Prostate gland (tissue), 2 donors: ENCODE results near the gene L2HGDH.

ENCODE experiments used
- CTCF ChIP-seq, 4 experiments: fragments of 200-600 bp in 2 of 4; fragments of 450-650 bp in 2 of 4; sonication (generic) in 2 of 4; IDR thresholded peaks; 1 replicate in 3 of 4; 2 replicates in 1 of 4; pipeline ENCODE4 v1.5.1; 2016 to 2019; ENCODE audit warnings: antibody characterized with exemption in 4 of 4, mild to moderate bottlenecking in 2 of 4, moderate library complexity in 2 of 4
- POLR2A ChIP-seq: fragments of 450-650 bp; IDR thresholded peaks from one replicate; pipeline ENCODE4 v1.6.1; 2016; ENCODE audit warnings: antibody characterized with exemption, mild to moderate bottlenecking
- POLR2AphosphoS5 ChIP-seq: sonication (generic); formaldehyde crosslinking; IDR thresholded peaks from one replicate; pipeline ENCODE4 v1.6.1; 2017; ENCODE audit warnings: antibody characterized with exemption

DNA sequence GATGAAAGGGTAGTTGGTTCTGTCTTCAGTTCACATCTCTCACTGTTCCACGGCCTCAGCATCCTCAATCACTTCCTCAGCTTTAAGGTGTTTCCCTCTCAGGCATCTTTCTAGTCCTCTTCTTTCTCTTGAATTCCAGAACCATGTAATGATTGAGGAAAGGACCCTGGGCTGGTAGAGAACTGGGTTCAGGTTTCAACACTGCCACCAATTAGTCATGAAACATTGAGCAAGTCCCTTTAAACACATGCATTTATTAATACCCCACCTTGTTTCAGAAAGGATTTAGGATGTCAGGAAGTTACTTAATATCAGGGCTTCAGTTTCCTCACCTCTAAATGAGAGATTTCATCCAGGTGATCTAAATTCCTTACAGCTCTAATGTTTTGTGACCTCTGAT is 7.3 kb upstream of the L2HGDH start:
- no peak for TF ChIP-seq CTCF (IDR thresholded peaks at IDR 0.05)
- TF ChIP-seq POLR2A = no peak
- TF ChIP-seq POLR2AphosphoS5 = no peak
